ENCODE measurements around the gene VAV2.

Gene VAV2

DNA sequence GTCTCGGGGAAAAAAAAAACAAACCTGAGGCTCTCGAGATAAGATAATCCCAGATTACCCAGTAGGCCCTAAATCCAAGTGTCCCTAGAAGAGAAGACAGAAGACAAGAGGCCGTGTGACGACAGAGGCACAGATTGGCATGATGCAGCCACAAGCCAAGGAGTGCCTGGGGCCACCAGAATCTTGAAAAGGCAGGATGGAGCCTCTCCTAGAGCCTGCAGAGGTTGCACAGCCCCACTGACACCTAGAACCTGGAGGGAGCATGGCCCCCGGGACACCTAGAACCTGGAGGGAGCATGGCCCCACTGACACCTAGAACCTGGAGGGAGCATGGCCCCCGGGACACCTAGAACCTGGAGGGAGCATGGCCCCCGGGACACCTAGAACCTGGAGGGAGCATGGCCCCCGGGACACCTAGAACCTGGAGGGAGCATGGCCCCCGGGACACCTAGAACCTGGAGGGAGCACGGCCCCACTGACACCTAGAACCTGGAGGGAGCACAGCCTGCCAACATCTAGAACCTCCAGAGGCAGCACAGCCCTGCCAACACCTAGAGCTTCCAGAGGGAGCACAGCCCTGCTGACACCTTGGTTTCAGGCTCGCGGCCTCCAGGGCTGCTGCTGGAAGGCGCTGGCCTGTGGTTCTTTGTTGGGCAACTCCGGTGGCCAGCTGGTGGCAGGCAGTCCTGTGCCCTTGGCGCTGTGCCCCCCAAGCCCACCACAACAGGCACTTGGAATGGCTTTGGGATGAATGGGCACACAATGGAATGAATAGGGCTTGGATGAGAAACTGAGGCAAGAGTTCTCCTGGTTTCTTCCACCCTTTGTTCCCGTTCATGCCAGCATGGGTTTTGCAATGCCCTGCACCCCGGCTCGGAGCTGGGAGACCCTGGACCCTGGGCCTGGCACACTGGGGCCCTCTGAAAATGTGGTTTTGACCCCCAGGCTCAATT lies 39.2 kb downstream of the VAV2 start:
- DNase-seq (ENCODE audit: low read depth in 2 of 2): no peak

DNA sequence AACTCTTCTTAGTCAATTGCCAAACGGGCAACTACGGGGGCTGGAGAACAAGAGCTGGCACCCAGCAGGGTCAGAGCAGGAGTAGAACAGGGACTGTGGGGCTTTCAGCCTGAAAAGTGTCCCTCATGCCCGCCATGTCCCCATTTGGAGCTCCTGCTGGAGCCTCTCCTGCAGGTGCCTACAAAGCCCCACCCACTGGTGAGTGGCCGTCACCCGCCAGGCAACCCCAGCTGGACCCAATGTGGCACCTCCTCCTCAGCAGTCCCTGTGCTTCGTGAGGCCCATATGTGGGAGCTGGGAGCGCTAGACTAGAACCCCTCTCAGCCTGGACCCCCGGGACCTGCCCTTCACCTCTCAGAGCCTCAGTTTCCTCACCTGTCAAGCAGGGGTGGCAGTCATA lies 40.9 kb downstream of the VAV2 start:
- DNase-seq (ENCODE audit: low read depth in 2 of 2): no peak

DNA sequence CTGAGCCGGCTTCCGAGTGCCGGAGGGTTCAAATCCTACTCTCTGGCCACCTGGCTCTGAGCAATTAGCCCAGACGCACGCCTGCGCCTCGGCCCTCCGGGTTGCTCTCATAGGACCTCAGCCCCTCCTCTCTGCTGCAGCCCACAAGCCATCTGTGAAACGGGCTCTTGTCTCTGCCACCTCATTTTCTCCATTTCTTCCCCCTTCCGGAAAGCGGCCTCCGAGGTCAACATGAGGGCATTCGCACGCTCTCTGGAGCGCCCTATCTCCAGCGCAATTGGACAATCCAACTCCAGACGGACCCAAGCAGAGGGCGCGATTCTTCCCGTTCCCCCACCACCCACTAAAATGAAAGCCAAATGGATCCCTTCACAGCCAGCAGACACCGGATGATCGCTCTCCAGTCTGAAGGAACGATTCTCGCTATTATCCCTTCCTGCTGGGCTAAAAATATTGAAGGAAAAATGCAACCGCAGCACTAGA lies 41.5 kb downstream of the VAV2 start:
- DNase-seq (ENCODE audit: low read depth in 2 of 2): no peak

DNA sequence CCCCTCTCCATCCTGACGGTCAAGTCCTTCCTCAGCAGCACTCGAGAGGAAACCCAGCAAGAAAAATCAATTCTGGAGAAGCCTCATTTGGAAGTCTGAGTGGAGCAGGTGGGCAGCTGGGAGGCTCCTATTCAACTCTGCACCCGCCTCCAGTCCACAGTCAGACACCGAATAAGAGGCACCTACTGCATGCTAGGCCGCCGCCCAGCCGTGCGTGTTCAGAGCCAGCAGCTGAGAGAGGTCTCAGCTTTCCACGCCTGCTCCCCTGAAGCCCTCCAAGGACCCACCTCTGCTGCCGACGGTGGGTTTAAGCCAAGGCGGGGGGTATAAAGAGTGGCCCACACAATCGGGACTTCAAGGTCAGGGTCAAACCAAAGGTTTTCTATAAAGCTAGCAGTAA lies 41.9 kb downstream of the VAV2 start:
- no peak for DNase-seq (ENCODE audit: low read depth in 2 of 2)

DNA sequence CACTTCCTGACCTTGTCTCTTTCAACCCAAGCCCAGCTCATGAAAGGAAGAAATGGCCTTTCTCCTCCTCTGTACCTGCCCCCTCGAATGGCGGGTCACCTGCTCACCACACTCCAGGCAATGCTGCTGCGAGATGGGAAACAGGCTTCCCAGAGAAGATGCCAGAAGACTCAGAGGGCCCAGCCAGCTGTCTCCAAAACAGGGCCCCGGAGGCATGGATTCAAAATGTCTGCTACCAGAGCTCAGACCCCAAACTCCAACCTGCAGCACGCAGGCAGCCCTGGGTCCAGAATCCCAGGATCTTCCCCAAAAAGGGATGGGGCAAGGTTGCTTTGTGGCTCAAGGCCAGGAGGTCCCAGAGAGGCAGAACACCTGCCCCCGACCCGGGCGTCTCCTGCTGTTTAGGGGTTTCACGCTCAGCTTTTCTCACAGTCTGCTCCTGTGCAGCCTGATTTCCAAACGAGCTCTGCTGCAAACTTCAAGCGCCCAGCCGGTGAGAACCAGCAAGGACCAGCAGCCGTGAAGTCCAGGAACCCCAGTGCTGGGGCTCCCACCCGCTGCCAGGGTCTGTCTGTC lies 42.5 kb downstream of the VAV2 start:
- no peak for DNase-seq (ENCODE audit: low read depth in 2 of 2)

DNA sequence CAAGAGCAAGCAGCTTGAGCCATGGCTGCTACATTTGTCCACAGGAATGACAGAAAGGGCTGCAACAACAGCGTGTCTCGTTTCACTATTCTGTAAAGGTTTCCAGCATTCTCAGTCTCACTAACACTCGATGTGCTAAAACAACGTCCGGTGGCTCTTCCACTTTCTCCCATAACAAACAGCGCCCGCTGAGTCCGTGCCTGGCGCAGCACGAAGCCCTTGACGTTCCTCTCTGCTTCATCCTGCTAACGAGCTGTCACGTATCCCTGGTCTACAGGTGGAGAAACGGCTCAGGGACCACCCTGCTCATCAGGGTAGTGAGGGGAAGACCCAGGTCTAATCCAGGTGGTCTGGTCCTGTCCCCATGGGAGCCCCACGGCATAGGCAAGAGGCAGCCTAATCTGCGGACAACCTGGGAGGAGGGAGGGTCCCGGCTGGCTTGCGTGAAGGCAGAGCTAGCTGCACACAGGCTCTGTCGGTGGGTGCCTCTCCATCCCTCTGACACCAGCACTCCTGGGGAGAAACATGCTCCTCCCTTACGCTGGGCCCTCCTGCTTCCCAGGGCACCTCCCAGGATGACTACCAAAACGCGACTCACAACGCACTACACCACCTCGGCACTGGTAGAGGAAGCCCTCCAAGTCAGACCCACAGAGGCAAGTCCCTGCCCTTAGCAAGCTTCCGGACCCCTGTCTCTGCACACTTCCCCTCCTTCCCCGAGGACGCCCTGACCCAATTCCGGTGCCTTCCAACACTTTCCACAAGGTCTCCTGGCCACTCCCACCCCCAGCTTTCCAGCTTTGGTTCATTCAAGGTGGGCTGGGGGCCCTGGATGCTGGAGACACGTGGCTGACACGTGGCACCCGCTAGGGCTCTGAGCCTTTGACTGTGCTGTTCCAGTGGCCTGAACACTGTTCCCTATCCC lies 43.3 kb downstream of the VAV2 start:
- no peak for DNase-seq (ENCODE audit: low read depth in 2 of 2)

DNA sequence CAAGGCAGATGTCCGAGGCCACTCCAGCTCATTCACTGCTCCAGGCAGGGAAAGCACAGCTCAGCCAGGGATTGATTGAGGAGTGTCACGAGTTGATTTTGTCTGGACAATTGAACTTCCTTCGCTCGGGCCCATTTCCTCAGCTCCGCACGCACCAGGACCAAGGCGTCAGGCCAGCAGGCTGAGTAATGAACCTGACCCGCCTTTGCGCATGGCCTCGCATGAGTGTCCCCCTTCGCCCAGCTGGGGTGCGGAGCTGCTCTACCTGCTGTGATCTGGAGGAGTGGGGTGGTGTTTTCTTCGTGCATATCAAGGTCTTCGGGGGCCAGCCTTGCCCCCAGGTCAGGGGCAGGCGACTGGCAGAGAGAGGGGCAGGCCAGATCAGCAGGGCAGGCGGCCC lies 44.0 kb downstream of the VAV2 start:
- DNase-seq (ENCODE audit: low read depth in 2 of 2): no peak

DNA sequence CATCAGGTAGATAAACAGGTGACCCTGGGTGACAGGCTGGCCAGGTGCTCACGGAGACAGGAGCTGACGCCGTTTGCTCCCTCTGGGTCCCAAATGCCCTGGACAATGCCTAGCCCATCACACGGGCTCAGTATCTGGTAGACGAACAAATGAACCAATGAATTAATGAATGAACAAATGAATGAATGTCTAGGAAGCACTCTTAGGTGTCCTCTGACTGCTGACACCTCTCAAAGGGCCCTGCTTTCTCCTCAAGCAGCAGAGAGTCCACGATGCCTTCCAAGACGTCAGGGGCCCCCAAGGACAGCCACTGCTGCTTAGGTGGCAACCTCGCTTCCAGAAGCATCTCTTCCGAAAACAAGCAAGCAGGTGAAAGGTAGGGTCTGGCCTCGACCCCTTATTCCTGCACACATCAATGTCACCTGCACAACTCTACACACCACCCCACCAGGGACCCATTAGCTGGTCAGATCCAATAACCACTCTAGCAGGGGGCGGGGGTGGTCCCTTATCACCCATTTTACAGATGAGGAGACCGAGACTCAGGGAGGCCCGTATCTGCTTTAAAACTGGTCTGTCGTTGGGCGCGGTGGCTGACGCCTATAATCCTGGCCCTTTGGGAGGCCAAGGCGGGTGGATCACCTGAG lies 45.2 kb downstream of the VAV2 start:
- no peak for DNase-seq (ENCODE audit: low read depth in 2 of 2)

DNA sequence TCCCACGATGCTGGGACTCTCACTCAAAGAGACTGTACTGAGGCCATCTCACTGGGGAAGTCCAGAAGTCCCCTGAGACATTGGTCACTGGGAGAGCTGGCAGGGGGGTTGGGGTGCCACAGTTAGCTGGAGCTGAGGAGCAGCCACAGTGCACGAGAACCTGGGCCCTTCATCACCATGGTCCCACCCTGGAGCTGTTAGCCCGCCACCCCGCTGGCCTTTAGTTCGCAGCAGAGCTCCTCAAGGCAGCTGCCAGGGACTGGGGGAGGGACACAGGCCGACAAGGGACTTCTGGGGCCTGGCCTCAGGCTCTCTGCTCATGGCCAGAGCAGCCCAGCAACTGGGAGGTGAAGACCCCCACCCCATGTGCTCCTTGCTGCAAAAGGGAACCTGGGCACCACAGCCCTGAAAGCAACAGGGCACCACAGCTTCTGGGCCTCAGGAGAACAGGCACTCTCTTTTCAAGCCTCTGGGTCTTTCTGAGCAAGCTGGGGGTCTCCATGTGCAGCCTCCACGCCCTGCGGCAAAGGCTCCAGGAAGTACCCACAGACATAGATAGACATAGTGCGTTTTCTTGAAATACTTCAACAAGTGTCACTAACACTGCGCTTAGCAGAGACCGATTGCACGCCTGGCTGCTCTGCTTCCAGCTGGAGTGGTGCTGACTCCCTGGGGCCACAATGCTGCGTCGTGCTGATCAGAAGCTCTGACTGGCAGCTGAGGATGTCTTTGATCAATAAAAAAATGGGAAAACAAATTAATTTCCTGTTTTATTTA lies 46.0 kb downstream of the VAV2 start:
- DNase-seq (ENCODE audit: low read depth in 2 of 2): no peak

DNA sequence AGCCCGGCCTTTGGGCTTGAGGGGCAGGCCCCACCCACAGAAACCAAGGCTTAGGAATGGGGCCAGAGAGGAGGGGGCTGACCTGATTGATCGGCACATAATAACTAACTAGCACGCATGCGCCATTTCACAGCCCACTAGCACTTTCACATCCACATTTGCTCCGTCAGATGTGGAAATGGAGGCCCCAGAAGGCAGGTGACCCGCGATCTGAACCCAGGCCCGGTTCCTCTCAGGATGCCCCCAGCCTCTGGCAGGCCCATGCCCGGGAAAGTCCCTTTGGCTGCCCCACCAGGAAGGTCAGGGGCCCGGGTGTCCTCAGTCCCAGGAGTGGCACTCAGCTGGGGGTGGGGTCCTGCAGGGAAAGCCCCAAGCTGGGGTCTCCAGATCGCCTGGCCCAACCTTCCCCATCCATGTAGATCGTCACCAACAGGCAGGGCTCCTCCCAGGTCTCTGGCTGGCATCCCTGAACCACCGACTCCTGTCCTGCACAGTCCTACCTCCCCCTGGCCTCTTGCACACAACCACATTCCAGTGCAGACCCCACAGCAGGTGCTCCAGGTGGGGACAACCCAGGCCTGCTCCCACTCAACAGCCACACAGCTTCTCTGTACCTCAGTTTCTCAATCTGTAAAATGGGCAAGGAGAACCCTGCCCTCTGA lies 46.7 kb downstream of the VAV2 start:
- no peak for DNase-seq (ENCODE audit: low read depth in 2 of 2)

DNA sequence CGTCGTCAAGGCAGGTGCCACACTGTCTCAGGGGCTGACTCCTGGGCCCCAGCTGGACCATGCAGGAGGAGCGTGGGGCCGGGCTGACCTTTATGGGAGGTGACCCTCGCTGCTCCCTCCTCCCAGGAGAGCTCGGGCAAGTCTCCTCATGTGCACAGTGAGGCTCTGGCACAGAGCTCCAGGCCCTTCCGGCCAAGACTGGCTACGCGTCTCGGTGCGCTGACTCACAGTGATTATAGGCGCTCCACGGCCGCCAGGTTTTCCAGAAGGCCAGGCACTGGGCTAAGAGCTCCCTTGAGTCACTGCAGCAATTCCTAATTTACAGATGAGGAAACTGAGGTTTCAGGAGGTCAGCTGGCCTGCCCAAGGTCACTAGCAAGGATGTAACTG lies 47.4 kb downstream of the VAV2 start:
- no peak for DNase-seq (ENCODE audit: low read depth in 2 of 2)

DNA sequence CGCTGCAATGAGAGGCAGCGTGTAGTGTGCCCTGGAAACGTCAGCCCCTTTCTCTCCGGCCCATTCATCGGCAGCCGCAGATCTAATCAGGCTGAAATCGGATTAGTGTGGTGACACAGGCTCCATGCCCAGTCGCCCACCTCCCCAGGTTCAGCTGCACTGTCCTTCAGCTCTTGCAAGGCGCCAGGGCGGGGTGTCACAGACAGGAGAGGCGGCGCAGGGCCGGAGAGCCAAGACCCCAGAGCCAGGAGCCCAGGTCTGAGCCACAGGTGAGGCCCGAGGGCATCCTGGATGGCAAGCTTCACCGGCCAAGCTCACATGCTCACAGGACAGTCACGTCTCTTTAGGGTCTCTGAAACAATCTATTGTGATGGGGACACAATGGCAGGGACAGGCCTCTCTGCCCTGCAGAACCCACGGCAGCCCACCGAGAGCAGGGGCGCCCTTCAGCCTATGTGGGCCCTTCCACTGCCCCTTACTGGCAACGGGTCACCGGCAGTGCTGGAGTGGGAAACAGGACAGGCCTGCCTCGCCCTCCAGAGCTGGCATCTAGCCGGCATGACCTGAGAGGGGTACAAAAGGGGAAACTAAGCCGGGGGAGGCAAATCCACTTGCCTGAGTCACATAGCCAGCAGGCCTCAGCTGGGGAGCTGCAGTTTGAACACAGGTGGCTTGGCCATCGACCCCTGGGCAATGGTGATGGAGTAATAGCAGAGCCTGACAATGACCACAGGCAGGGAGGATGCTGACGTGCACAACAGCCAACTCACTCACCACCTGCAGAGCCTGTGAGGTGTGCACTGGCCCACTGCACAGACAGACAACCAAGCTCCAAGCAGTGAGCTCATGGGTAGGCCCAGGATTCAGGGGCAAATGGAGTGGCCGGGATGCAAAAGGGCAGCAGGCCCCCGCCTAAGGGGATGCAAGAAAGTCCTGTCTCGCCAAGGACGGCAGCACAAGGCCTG lies 48.1 kb downstream of the VAV2 start:
- no peak for DNase-seq (ENCODE audit: low read depth in 2 of 2)

DNA sequence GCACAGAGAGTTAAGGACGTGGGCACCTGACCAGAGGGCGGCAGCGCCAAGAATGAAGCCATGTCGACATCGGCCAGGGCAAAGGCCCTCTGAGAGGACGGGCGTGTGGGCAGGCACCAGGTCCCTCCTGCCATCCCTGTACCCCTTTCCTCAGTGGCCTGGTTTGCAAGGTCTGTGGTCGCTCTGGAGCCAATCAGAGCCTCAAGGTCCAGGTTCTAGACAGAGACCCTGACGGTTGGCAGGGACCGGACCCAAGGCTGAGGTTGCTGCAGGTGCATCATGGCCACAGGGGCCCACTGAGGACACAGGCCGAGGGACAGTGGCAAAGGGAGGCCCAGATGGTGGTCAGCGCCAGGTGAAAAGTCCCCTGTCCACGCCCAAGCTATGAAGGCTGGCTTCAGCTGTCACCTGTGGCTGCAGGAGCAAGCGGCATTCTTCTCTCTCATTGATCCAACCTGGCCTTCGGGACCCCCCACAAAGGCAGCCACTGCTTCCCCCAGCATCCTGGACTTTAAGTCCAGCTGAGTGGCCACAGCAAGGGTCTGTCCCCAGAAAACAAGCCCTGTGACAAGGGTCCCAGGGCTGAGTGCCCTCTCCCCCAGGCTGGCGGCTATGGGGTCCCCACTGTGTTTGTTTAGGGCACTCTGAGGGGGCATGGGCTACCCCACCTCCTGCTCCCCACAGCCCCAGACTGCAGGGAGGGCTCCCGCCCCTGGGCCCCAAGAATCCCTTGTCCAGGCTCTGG lies 48.9 kb downstream of the VAV2 start:
- DNase-seq (ENCODE audit: low read depth in 2 of 2): no peak

DNA sequence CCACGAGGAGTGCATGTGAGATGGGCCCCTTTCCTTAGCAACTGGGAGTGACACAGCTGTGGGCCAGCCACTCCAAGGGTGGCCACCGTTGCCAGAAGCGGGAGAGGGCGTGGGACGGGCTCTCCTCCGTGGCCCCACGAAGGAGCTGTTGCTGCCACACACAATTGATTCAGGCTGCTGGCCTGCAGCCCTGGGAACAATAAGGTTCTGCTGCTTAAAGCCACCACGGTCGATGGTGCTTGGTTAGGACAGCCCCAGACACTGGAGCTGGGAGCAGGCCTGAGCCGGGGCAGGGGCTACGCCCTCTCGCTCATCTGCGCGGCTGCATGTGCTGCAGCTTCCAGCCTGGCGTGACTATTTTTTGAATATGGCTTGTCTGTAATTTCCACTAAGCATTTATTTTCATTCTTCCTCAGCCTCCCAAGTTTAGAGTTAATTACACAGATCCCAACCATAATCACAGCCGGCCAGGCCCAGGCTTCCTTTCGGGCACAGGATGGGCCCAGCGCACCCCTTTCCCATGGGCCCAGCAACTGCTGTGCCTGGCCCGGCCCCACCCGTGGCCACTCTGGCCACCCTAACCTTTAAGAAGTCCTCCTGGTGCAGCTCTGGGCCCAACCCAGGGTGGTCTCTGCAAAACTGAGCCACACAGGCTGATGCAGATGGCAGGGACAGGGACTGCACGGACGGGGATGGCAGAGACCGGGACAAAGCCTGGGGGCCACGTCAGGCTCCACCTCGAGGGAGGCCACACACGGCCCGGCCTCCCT lies 49.7 kb downstream of the VAV2 start:
- DNase-seq (ENCODE audit: low read depth in 2 of 2): no peak

DNA sequence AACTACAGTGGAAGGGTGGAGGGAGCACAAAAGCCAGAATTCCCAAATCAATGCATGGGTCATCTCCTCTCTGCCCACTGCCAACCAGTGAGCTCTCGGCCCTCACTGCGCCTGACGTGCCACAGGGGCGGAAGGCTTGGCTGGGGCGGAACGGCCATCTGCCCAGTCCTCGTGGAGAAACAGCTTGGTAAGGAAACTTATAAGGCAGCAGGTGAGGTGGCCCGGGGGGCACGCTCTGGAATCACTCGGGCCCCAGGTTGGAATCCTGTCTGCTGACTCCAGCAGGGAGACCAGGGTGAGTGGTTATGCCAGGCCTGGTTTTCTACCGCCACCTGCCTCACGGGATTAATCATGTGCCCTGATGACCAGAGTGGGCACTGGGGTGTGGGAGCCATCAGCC lies 52.3 kb downstream of the VAV2 start:
- no peak for DNase-seq (ENCODE audit: low read depth in 2 of 2)

DNA sequence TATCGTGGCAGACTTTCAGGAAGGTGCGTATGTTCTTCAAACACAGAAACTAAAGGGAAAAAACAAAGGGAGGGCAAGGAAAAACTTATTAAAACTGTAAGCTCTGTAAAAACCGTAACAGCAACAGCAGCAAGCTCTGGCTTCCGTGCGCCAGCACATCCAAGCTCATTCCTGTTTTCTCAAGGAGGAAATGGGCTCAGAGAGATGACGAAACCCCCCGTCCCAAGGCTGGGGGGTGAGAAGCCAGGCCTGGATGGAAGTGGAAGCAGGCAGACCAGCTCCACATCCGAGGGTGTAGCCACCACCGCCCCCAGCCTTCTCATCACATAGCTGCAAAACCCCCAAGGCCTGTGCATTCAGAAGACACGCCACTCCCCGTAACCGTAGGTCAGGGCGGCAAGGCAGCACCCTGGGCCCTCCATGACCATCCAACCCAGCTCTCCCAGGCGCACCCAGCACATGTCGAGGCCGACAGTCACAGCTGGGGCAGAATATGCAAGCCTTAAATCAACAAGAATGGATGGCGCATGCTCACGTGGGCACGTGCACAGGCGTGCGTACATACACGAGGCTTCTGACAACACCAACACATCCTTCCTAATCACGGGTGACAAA lies 52.8 kb downstream of the VAV2 start:
- DNase-seq (ENCODE audit: low read depth in 2 of 2): no peak

DNA sequence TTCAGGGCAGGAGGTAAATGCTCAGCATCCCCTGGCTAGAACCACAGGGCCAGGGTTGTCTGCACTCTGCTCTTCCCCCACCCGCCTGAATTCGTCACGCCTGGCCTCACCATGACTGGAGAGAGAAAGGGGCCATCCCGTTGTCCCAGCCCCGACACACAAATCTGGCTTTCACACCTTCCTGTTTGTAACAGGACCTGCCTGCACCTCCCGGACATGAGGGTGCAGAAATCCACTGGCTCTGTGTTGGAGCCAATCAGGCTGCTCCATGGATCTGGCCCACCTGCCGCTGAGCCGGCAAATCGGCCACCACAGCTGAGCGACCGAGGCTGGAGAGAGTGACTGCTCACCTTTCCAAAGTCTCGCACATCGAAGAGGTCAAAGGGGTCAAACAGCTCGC lies 53.4 kb downstream of the VAV2 start:
- no peak for DNase-seq (ENCODE audit: low read depth in 2 of 2)

Data from fibroblast of skin of left quadriceps (primary cell).